GM19193 (cell line): ENCODE data around the gene SLC26A8.

ENCODE experiments used
- POLR2A ChIP-seq: IDR thresholded peaks from 4 replicates; pipeline ENCODE4 v1.6.1; 2011; ENCODE audit not compliant: insufficient read depth, insufficient read length; ENCODE audit errors: extremely low read depth

The SLC26A8 gene

DNA sequence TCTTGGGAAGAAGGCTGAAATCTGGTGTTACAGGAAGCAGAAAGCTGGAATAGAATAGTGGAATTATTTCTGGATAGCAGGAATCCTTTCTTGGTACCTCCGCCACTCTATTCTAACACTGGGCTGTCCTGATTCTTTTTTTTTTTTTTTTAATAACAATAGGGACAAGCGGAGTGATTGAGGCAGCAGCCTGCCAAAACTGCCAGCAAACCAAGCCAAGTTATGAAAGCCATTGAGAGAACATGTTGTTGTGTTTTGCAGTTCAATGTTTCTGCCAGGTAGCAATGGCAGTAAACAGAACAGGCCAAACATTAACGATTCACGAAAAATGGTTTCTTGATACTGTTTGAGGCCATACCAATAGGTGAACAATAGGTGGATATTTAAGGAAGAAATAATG, 47.1 kb downstream of the SLC26A8 start:
- TF ChIP-seq POLR2A: no peak

DNA sequence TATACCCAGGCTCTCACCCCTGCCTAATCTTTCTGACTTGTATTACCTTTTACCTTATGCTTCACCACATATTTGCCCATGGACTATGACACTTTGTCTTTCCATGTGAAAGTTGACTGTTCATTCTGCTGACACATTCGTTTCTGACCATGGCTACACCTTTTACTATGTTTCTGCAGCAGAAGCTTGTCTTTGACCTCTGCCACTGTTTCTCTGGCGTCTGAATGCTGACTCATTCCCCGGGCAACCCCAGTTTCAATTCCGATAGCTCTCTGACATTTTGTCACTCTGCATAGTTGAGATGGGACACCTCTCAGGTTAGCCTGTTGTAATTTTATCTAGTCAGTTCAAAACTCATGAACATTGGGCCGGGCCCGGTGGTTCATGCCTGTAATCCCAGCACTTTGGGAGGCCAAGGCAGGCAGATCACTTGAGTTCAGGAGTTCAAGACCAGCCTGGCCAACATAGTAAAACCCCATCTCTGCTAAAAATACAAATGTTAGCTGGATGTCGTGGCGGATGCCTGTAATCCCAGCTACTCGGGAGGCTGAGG, 50.7 kb downstream of the SLC26A8 start:
- no peak for TF ChIP-seq POLR2A

GRCh38 chr6:35972471-35973367, 51.7 kb downstream of the SLC26A8 start:
- TF ChIP-seq POLR2A: no peak

DNA sequence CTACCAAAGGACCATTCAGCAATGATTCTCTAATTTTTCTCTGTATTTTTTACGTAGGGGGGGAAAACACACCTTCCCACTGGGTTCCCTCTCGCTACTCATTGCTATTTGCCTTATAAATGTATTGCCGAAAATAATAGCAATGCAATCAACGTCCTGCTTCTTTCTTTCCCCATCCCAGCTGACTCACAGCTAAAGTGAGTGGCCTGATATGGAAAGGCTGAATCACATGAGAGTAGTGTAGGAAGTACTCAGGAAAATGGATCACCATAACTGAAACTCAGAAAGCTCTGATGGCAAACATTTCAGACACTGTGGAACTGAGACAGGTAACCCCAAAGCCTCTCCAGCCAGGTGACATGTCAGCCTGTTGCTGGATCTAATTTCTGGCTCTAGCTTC, 54.3 kb downstream of the SLC26A8 start:
- no peak for TF ChIP-seq POLR2A

- no peak for TF ChIP-seq POLR2A
Observed at GRCh38 chr6:35969646-35970045, 54.8 kb downstream of the SLC26A8 start.

DNA sequence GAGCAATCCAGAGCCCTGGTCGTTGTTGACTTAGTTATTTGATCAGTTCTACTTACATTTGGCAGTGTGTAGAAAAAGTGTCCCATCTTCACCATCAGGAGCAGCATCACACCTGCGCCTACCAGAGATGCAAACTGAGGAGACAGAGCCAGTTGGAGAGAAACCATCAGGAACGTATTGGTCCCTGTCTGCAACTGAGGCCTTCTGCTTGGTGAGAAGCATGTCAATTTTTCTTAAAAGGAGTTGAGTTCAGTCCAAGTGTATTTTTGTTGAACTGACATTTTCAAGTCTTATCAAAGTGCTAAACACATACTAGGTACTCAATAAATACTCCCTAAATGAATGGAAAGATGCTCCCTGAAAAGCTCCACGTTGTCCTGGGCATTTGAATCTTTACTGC, 55.6 kb downstream of the SLC26A8 start:
- TF ChIP-seq POLR2A: no peak

DNA sequence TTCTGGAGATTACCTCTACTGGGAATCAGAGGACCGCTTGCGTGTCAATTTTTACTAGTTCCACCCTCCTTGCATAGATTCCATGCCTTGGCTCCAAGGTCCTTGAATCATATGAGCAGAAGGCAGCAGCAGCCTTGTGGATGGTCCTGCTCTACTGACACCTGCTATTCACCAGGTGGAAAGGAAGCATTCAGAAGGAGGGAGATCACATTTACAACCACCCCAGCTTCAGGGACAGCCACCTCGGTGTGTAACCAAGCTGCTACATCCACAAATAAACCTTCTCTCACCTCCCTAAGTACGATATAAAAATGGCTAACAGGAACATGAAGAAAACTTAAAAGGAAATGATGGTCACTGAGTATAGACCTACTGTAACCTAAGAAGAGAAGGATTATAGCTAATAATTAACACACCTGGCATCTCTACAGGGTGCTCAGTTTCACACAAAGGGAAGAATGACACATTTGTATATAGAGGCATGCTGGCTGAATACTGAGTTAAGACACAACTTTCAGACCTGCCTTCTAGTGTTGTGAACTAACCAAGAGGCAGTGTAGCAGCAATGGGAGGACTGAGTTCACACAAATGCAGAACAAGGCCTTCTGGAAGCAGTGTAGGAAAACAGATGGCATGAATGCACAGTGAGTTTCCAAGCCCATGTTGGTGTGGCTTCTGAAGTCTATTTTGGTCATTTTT, 57.2 kb downstream of the SLC26A8 start:
- TF ChIP-seq POLR2A: no peak

- no peak for TF ChIP-seq POLR2A
Observed at GRCh38 chr6:35962779-35963560, 61.5 kb downstream of the SLC26A8 start.

- TF ChIP-seq POLR2A: no peak
Observed at GRCh38 chr6:35960187-35960586, 64.3 kb downstream of the SLC26A8 start.

DNA sequence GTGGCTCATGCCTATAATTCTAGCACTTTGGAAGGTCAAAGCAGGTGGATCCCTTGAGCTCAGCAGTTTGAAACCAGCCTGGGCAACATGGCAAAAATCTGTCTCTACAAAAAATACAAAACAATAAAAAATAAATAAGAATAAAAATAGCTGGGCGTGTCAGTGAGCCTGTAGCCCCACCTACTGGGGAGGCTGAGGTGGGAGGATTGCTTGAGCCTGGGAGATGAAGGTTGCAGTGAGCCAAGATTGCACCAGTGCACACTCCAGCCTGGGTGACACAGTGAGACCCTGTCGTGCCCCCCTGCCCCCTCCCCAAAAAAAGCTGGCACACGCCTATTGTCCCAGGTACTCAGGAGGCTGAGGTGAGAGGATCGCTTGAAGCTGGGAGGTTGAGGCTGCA, 68.5 kb downstream of the SLC26A8 start:
- TF ChIP-seq POLR2A: no peak

DNA sequence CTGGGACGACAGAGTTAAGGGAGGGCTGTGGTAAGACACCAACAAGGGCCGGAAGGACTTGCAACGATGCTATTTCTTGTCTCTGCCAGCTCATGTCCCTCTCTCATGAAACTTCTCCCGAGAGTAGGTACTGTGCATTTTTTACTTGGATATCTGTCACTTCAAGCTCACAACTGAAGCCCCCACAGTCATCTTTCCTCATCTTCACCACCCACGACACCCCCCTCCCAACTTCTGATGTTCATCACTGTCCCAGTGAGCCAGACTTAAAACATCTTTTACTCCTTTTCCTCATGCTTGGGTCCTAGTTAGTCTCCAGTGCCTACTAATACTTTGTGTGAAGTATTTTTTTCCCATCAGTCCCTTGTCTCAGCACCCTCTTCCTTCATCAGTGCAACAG, 68.9 kb downstream of the SLC26A8 start:
- no peak for TF ChIP-seq POLR2A

GRCh38 chr6:35955071-35955470, 69.4 kb downstream of the SLC26A8 start:
- TF ChIP-seq POLR2A: no peak

- no peak for TF ChIP-seq POLR2A
Observed at GRCh38 chr6:35954333-35954732, 70.1 kb downstream of the SLC26A8 start.

- no peak for TF ChIP-seq POLR2A
Observed at GRCh38 chr6:35948725-35949124, 75.7 kb downstream of the SLC26A8 start.

- no peak for TF ChIP-seq POLR2A
Observed at GRCh38 chr6:35945650-35946025, 78.8 kb downstream of the SLC26A8 start.
